Muscle layer of colon (tissue), 2 donors: ENCODE results near the gene PLAAT4.
"Not testable (repeated sequence)": the region's sequence is repeated elsewhere in the genome, so short reads cannot be mapped to it uniquely, and the experiment has no call there.

Source experiments
- H3K27ac ChIP-seq: one replicate; pipeline ENCODE4 v1.7.0; 2013; ENCODE audit warnings: low read depth, mild to moderate bottlenecking, low read length, moderate library complexity
- H3K27me3 ChIP-seq, 2 donors: one replicate each; pipeline ENCODE4 v1.7.0; 2013; ENCODE audit warnings: low read length in 2 of 2, mild to moderate bottlenecking in 2 of 2; ENCODE audit not compliant: insufficient read depth in 2 of 2, control insufficient read depth in 1 of 2
- H3K36me3 ChIP-seq: one replicate; pipeline ENCODE4 v1.7.0; 2013; ENCODE audit warnings: mild to moderate bottlenecking, low read length; ENCODE audit not compliant: insufficient read depth
- H3K4me1 ChIP-seq: one replicate; pipeline ENCODE4 v1.7.0; 2013; ENCODE audit warnings: mild to moderate bottlenecking, low read length; ENCODE audit not compliant: insufficient read depth
- H3K4me3 ChIP-seq, 2 donors: one replicate each; pipeline ENCODE4 v1.7.0; 2013; ENCODE audit warnings: low read length in 2 of 2, low read depth in 1 of 2, mild to moderate bottlenecking in 1 of 2, moderate library complexity in 1 of 2
- H3K9ac ChIP-seq: one replicate; pipeline ENCODE4 v1.7.0; 2013; ENCODE audit warnings: low read length
- H3K9me3 ChIP-seq: one replicate; pipeline ENCODE4 v1.7.0; 2013; ENCODE audit warnings: mild to moderate bottlenecking, low read length
- donor health status: abdominal sarcoma.
- donor health status: Adenocarcinoma of cecum.

PLAAT4 gene

GRCh38 chr11:63549411-63549810, 12.8 kb downstream of the PLAAT4 start:
- Histone ChIP-seq H3K27me3 (no peaks in the 10 kb centered on the region), H3K27ac (no peak overlapping the region), H3K9me3 (no peaks in the 10 kb centered on the region), H3K9ac (no peak overlapping the region), H3K4me3 (no peak overlapping the region), H3K4me1 (no peaks in the 10 kb centered on the region), H3K36me3 (peaks cover 22% of the 10 kb centered on the region)

- H3K36me3 ChIP-seq: peaks cover 14% of the 10 kb centered on the region
- not testable (repeated sequence) for H3K9ac ChIP-seq, H3K9me3 ChIP-seq, H3K27me3 ChIP-seq, H3K4me3 ChIP-seq, H3K4me1 ChIP-seq, H3K27ac ChIP-seq
Observed at GRCh38 chr11:63550156-63550700, 13.6 kb downstream of the PLAAT4 start.

GRCh38 chr11:63551091-63551888, 14.7 kb downstream of the PLAAT4 start:
- Histone ChIP-seq H3K9me3 (no peaks in the 10 kb centered on the region), H3K4me3 (no peak overlapping the region), H3K27ac (no peak overlapping the region), H3K27me3 (no peaks in the 10 kb centered on the region), H3K4me1 (no peaks in the 10 kb centered on the region), H3K9ac (no peak overlapping the region), H3K36me3 (peaks cover 12% of the 10 kb centered on the region)

DNA sequence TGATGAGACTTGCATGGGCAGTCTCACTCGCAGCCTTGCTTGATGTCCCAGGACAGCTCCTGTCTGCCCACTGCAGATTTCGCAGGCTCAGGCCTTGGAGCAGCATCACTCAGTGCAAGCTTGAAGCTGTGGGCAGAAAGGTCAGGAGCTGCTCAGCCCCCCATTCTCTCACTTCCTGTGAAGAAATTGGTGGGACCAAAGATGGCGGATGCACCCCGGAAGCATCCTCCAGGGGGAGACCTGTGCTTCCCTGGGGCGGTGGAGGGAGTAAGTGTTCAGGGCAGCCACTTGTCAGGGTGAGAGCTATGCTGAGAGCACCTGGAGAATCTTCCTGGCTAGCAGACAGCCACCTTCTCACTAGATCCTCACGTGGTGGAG, 15.3 kb downstream of the PLAAT4 start:
- Histone ChIP-seq H3K27ac (no peak overlapping the region), H3K36me3 (peaks cover 8% of the 10 kb centered on the region), H3K4me3 (no peak overlapping the region)

DNA sequence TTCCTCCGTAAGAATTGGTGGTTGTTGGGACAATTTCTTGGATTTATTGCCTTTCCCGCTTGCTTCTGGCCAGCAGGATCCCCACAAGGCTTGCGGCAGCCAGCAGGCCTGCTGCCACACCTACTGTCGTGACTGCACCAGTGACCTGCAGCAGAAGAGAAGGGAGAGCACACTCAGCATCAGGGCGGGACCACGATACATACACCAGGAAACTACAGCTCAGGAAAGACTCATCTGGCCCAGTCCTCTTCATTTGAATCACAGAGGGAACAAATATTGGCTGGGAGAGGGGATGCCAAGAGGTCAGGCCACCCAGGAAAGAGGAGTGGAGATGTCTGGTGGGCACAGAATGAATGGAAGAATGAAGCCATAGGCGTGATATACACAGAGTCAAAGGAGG, 16.3 kb downstream of the PLAAT4 start:
- Histone ChIP-seq H3K4me1 (peaks cover 3% of the 10 kb centered on the region), H3K36me3 (no peaks in the 10 kb centered on the region), H3K27ac (no peak overlapping the region), H3K9me3 (no peaks in the 10 kb centered on the region), H3K27me3 (no peaks in the 10 kb centered on the region), H3K4me3 (no peak overlapping the region), H3K9ac (no peak overlapping the region)

More for the DNA sequence above, 15.3 kb downstream of the PLAAT4 start:
- no peaks in the 10 kb centered on the region for H3K27me3 ChIP-seq
- H3K9me3 ChIP-seq: no peaks in the 10 kb centered on the region
- H3K9ac ChIP-seq: no peak overlapping the region
- H3K4me1 ChIP-seq: no peaks in the 10 kb centered on the region

GRCh38 chr11:63553759-63554158, 17.2 kb downstream of the PLAAT4 start:
- Histone ChIP-seq H3K27ac (no peak overlapping the region), H3K9ac (no peak overlapping the region), H3K36me3 (no peaks in the 10 kb centered on the region), H3K9me3 (no peaks in the 10 kb centered on the region), H3K4me3 (no peak overlapping the region), H3K4me1 (peaks cover 4% of the 10 kb centered on the region), H3K27me3 (no peaks in the 10 kb centered on the region)

DNA sequence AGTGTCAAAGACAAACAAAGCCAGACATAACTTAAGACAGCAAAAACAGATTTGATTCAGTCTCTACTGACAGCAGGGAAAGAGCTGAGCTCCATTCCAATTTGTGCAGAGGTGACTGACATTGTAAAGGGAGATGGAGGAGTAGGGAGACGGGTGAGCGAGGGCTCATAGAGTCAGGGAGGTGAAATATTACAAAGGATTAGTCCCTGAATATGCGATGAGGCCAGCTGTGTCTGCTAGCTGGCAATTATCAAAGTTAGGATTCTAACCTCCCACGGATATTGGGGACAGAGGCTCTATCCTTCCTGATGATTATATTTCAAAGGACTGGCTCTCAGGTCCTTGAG, 18.2 kb downstream of the PLAAT4 start:
- Histone ChIP-seq H3K27ac (no peak overlapping the region), H3K9me3 (no peaks in the 10 kb centered on the region), H3K4me1 (peaks cover 4% of the 10 kb centered on the region), H3K36me3 (no peaks in the 10 kb centered on the region), H3K27me3 (no peaks in the 10 kb centered on the region), H3K9ac (no peak overlapping the region), H3K4me3 (no peak overlapping the region)

- no peak overlapping the region for H3K4me3 ChIP-seq
- no peaks in the 10 kb centered on the region for H3K36me3 ChIP-seq
- no peaks in the 10 kb centered on the region for H3K27me3 ChIP-seq
- peaks cover 12% of the 10 kb centered on the region for H3K4me1 ChIP-seq
- no peak overlapping the region for H3K27ac ChIP-seq
- H3K9me3 ChIP-seq: no peaks in the 10 kb centered on the region
- H3K9ac ChIP-seq: no peak overlapping the region
Observed at GRCh38 chr11:63556404-63557013, 19.9 kb downstream of the PLAAT4 start.

- H3K9me3 ChIP-seq: no peaks in the 10 kb centered on the region
- no peaks in the 10 kb centered on the region for H3K27me3 ChIP-seq
- no peak overlapping the region for H3K9ac ChIP-seq
- H3K27ac ChIP-seq: no peak overlapping the region
- H3K36me3 ChIP-seq: no peaks in the 10 kb centered on the region
- H3K4me1 ChIP-seq: peaks cover 12% of the 10 kb centered on the region
- no peak overlapping the region for H3K4me3 ChIP-seq
Observed at GRCh38 chr11:63557570-63557969, 21.0 kb downstream of the PLAAT4 start.

DNA sequence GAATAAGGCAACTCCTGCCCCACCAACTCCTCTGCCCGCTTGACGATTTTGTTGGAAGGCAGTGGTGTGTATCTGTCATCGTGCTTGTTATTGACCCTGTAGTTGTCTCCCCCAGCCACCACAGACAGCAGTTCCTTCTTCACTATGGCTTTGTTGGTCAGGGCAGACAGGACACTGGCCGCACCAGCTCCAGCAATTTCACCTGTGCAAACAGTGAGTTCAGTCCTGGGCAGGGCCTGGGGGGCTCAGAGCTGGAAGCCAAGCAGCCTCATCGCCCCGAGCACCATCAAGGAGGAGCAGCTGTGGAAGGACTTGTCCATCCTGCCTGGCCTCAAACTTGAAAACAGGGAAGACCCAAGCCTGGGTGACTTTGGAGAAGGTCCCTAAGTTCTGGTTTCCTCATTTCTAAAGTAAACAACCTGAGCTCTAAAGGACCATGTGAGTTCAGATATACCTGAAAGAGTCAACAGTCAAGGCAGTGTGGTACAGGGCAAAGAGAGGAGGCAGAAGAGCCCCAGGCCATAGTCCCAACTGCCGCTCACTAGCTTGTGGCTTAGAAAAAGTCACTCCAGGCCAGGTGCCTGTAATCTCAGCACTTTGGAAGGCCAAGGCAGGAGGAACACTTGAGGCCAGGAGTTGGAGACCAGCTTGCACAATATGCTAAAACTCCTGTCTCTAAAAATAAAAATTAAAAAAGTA, 22.0 kb downstream of the PLAAT4 start:
- no peak overlapping the region for H3K9ac ChIP-seq
- no peaks in the 10 kb centered on the region for H3K36me3 ChIP-seq
- H3K4me3 ChIP-seq: no peak overlapping the region
- no peak overlapping the region for H3K27ac ChIP-seq
- peaks cover 12% of the 10 kb centered on the region for H3K4me1 ChIP-seq
- H3K9me3 ChIP-seq: no peaks in the 10 kb centered on the region
- H3K27me3 ChIP-seq: no peaks in the 10 kb centered on the region

DNA sequence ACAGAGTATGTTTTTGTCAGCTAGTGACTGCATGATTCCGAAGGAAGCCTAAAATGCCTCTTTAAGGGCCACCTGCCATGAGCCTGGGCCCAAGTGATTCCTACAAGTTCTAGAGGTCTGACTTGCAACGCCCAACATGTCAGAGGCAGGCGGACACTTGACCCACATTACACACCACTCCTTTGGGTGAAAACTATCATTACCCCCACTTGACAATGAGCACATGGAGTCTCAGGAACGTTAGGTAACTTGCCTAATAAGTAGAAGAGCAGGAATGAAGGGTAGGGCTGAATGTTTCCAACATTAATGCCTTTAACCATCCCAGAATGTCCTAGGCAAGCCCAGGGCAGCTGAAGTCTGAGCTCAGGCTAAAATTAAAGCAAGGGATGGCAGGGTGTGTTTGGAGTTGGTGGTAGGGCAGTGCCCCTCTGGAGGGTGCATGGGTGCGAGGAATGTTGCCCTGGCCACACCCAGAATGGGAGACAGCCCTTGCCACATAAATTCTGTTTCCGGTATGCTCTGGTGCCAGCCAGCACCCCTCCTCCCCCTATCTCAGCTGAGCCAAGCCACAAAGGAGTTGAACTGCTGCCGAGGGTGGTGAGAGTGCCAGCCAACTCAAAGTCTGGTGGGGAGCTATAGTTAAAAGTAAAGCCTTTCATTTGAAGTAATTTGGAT, 24.0 kb downstream of the PLAAT4 start:
- H3K36me3 ChIP-seq: no peaks in the 10 kb centered on the region
- H3K4me3 ChIP-seq: no peak overlapping the region
- no peak overlapping the region for H3K9ac ChIP-seq
- peaks cover 12% of the 10 kb centered on the region for H3K4me1 ChIP-seq
- H3K27ac ChIP-seq: no peak overlapping the region
- H3K27me3 ChIP-seq: no peaks in the 10 kb centered on the region
- H3K9me3 ChIP-seq: no peaks in the 10 kb centered on the region
